A549 treated with AZD9567 at 1 μM for 4 hours (cell line): ENCODE data around the gene SNRPN. TPM values are rescaled to one million over a fixed set of nuclear protein-coding genes. Genes with fewer than 3 reads are reported as not detected.

ENCODE experiments used
- total RNA-seq: library from RNA; stranded (reverse); fragments of 200-300 nt; extraction: Qiagen RNA extraction; gene quantifications from 5 replicates; pipeline ENCODE4 v1.2.3, GENCODE V29; 2022; ENCODE audit not compliant: insufficient read depth

SNRPN gene
- 96.7 to 108 TPM (median 99.1 TPM) in 5 replicates for total RNA-seq

DNA sequence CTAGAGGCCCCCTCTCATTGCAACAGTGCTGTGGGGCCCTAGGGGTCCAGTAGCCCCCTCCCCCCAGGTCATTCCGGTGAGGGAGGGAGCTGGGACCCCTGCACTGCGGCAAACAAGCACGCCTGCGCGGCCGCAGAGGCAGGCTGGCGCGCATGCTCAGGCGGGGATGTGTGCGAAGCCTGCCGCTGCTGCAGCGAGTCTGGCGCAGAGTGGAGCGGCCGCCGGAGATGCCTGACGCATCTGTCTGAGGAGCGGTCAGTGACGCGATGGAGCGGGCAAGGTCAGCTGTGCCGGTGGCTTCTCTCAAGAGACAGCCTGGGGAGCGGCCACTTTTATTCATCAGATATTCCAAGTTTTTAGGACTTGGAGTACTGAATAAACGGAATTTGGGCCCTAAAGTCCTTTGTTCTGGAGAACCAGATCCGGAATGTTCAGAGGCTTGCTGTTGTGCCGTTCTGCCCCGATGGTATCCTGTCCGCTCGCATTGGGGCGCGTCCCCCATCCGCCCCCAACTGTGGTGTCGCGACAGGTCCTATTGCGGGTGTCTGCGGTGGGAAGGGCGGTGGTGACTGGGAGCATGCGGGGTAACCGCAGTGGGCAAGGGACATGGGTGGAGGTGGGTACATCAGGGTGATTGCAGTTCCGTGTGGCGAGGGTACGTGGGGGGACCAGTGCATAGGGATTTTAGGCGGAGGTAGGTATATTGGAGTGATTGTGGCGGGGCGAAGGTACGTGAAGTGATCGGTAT lies at the start of gene SNRPN, which contains the start of gene SNURF:
Gene SNRPN (plus strand): TSS at position 205 of the 748 bp plus-strand sequence. CDS start 19,467 bp downstream, outside the sequence.
Gene SNURF (plus strand): TSS at position 205 of the 748 bp plus-strand sequence. CDS start 62 bp downstream, at position 267.

Other genes with a start within 250 kb of the SNRPN start
- 8.9 to 16.5 TPM (median 14.5 TPM) in 4 of 5 replicates, not detected in the other for gene SNURF, start within 50 bp of the SNRPN start, total RNA-seq